SK-N-SH (cell line): ENCODE results near the gene ARID2. TPM values are rescaled to one million over a fixed set of nuclear protein-coding genes. Genes with fewer than 3 reads are reported as not detected.

Experiments used
- CTCF ChIA-PET: fragments of 300-600, 350-600 bp; formaldehyde crosslinking; extraction: SDS; loops from one replicate; lab custom pipeline; 2021; lab: Yijun Ruan, JAX
- POLR2A ChIA-PET: fragments of 350-600 bp; sonication (Branson Sonifier 250); formaldehyde crosslinking; extraction: SDS; loops from one replicate; lab custom pipeline; 2020; ENCODE audit warnings: antibody characterized with exemption, inconsistent platforms; lab: Yijun Ruan, JAX
- DNase-seq: peaks from one replicate; pipeline ENCODE4 v3.0.0; 2012
- H2AFZ ChIP-seq: fragments of 200-600 bp; sonication (generic); 2 replicates; pipeline ENCODE4 v1.8.1; 2016; ENCODE audit warnings: antibody characterized with exemption, mild to moderate bottlenecking, low read depth
- H3F3A ChIP-seq: fragments of 200-600 bp; sonication (generic); replicated peaks from 2 replicates; pipeline ENCODE3; 2016; ENCODE audit warnings: antibody characterized with exemption, mild to moderate bottlenecking; ENCODE audit not compliant: insufficient read depth
- H3K27ac ChIP-seq, 2 experiments: fragments of 200-500 bp in 1 of 2; fragments of 200-600 bp in 1 of 2; sonication (Bioruptor generic) in 1 of 2; sonication (generic), shearing (Covaris generic) in 1 of 2; 2 replicates each; pipeline versions ENCODE4 v1.5.1 to v1.6.1; 2014 to 2016; ENCODE audit warnings: low read depth in 2 of 2, inconsistent platforms in 1 of 2, low read length in 1 of 2, mild to moderate bottlenecking in 1 of 2, mixed read lengths in 1 of 2
- H3K27me3 ChIP-seq: fragments of 200-600 bp; sonication (generic), shearing (Covaris generic); 2 replicates; pipeline ENCODE4 v1.6.1; 2016; ENCODE audit warnings: mixed run types; ENCODE audit not compliant: insufficient read depth
- H3K36me3 ChIP-seq, 2 experiments: fragments of 200-500 bp in 1 of 2; fragments of 200-600 bp in 1 of 2; sonication (Bioruptor generic) in 1 of 2; sonication (generic) in 1 of 2; replicated peaks in 1 of 2; 2 replicates each; pipeline versions ENCODE3 to v1.5.1; 2014 to 2016; ENCODE audit warnings: low read length in 1 of 2, mild to moderate bottlenecking in 1 of 2; ENCODE audit not compliant: insufficient read depth in 2 of 2, control insufficient read depth in 1 of 2
- H3K4me1 ChIP-seq, 2 experiments: fragments of 200-500 bp in 1 of 2; fragments of 200-600 bp in 1 of 2; sonication (Bioruptor generic) in 1 of 2; sonication (generic), shearing (Covaris generic) in 1 of 2; 2 replicates each; pipeline versions ENCODE4 v1.5.1 to v1.6.1; 2014 to 2016; ENCODE audit warnings: low read depth in 1 of 2, low read length in 1 of 2, mixed run types in 1 of 2; ENCODE audit not compliant: insufficient read depth in 2 of 2, control insufficient read depth in 1 of 2
- H3K4me2 ChIP-seq: fragments of 200-600 bp; sonication (generic), shearing (Covaris generic); 2 replicates; pipeline ENCODE4 v1.6.1; 2017; ENCODE audit warnings: mixed run types
- H3K4me3 ChIP-seq, 2 experiments: fragments of 200-500 bp in 1 of 2; fragments of 200-600 bp in 1 of 2; sonication (Bioruptor generic) in 1 of 2; sonication (generic), shearing (Covaris generic) in 1 of 2; 2 replicates each; pipeline versions ENCODE4 v1.5.1 to v1.8.1; 2014 to 2016; ENCODE audit warnings: low read depth in 2 of 2, inconsistent platforms in 1 of 2, low read length in 1 of 2, mild to moderate bottlenecking in 1 of 2, mixed read lengths in 1 of 2, moderate library complexity in 1 of 2
- H3K79me2 ChIP-seq: fragments of 200-600 bp; sonication (generic); 2 replicates; pipeline ENCODE4 v1.8.1; 2017; ENCODE audit warnings: mild to moderate bottlenecking; ENCODE audit not compliant: insufficient read depth
- H3K9ac ChIP-seq: fragments of 200-600 bp; sonication (generic); 2 replicates; pipeline ENCODE4 v1.6.1; 2017; ENCODE audit warnings: mixed run types
- H3K9me2 ChIP-seq: fragments of 200-600 bp; sonication (generic); 2 replicates; pipeline ENCODE4 v1.6.1; 2017; ENCODE audit warnings: mixed run types
- H3K9me3 ChIP-seq: fragments of 200-600 bp; sonication (generic); 2 replicates; pipeline ENCODE4 v1.6.1; 2017; ENCODE audit warnings: mixed run types, mild to moderate bottlenecking, moderate library complexity
- H4K20me1 ChIP-seq: fragments of 200-600 bp; sonication (generic); 2 replicates; pipeline ENCODE4 v1.6.1; 2017; ENCODE audit warnings: mild to moderate bottlenecking, mixed run types; ENCODE audit not compliant: insufficient read depth
- ELF1 ChIP-seq: IDR thresholded peaks from 2 replicates; pipeline ENCODE4 v1.4.0; 2012
- EP300 ChIP-seq, 2 experiments: IDR thresholded peaks; 2 replicates each; pipeline versions ENCODE4 v1.4.0 to v1.6.1; 2012; ENCODE audit warnings: borderline replicate concordance in 1 of 2, low read depth in 1 of 2, low read length in 1 of 2
- GABPA ChIP-seq: IDR thresholded peaks from 2 replicates; pipeline ENCODE4 v1.4.0; 2012; ENCODE audit warnings: low read depth, mild to moderate bottlenecking
- GATA2 ChIP-seq: sonication (generic); formaldehyde crosslinking; IDR thresholded peaks from 2 replicates; pipeline ENCODE4 v1.5.0; 2020; ENCODE audit warnings: mild to moderate bottlenecking, missing genetic modification reagents
- IRF3 ChIP-seq: fragments of 150-350 bp; IDR thresholded peaks from 2 replicates; pipeline ENCODE4 v1.6.1; 2016; ENCODE audit warnings: mild to moderate bottlenecking, low read depth, low read length
- JUND ChIP-seq: IDR thresholded peaks from 2 replicates; pipeline ENCODE4 v1.4.0; 2012
- MXI1 ChIP-seq: IDR thresholded peaks from 2 replicates; pipeline ENCODE4 v1.6.1; 2012; ENCODE audit warnings: mild to moderate bottlenecking, low read depth, low read length, improper control_type of control experiment
- PBX3 ChIP-seq: IDR thresholded peaks from 2 replicates; pipeline ENCODE4; 2012
- POLR2AphosphoS5 ChIP-seq: IDR thresholded peaks from 2 replicates; pipeline ENCODE4 v1.6.1; 2012; ENCODE audit warnings: low read depth, low read length
- RAD21 ChIP-seq: IDR thresholded peaks from 2 replicates; pipeline ENCODE4 v1.6.1; 2012; ENCODE audit warnings: mild to moderate bottlenecking, low read length
- RFX5 ChIP-seq: IDR thresholded peaks from 2 replicates; pipeline ENCODE4 v1.6.1; 2012; ENCODE audit warnings: mild to moderate bottlenecking, improper control_type of control experiment, low read length
- SIN3A ChIP-seq: IDR thresholded peaks from 2 replicates; pipeline ENCODE4 v1.6.1; 2012; ENCODE audit warnings: low read depth, mild to moderate bottlenecking, low read length, moderate library complexity, borderline replicate concordance
- TCF12 ChIP-seq: IDR thresholded peaks from 2 replicates; pipeline ENCODE4 v1.4.0; 2012
- TEAD4 ChIP-seq: IDR thresholded peaks from 2 replicates; pipeline ENCODE4 v1.4.0; 2012; ENCODE audit warnings: mild to moderate bottlenecking, borderline replicate concordance; ENCODE audit not compliant: insufficient read depth
- USF1 ChIP-seq: IDR thresholded peaks from 2 replicates; pipeline ENCODE4 v1.4.0; 2012; ENCODE audit warnings: low read depth, borderline replicate concordance
- USF2 ChIP-seq: fragments of 150-350 bp; IDR thresholded peaks from 2 replicates; pipeline ENCODE4 v1.6.1; 2017; ENCODE audit warnings: antibody characterized with exemption, low read length, low read depth, borderline replicate concordance
- WGBS: methylation state at CpG from one replicate; pipeline ENCODE4 v1.1.6; 2017; ENCODE audit warnings: low lambda C conversion rate; 5-methylcytosine and 5-hydroxymethylcytosine counted together
- polyA plus RNA-seq, 3 experiments: library from polyadenylated mRNA; depleted of rRNA; stranded (reverse); fragments of >200 nt; gene quantifications; 2 replicates each; pipeline ENCODE4 v1.2.3, GENCODE V29; 2012

ARID2 gene
- polyA plus RNA-seq, 1 of the 3 experiments (the other 2 are of a cell fraction), result 5.9 TPM

- no peak overlapping the region for H3K9ac ChIP-seq
- CTCF ChIA-PET, result no interaction called here
- H3K27me3 ChIP-seq, result no peaks in the 10 kb centered on the region
- no peaks in the 10 kb centered on the region for H3K9me2 ChIP-seq
- peaks cover 33 to 56% of the 10 kb centered on the region in 2 experiments for H3K36me3 ChIP-seq
- H3K4me2 ChIP-seq, result no peak overlapping the region
- no peaks in the 10 kb centered on the region for H3K4me1 ChIP-seq
- POLR2A ChIA-PET, result no interaction called here
- no peak for DNase-seq
- peaks cover 4% of the 10 kb centered on the region for H3K79me2 ChIP-seq
- H3K9me3 ChIP-seq, result no peaks in the 10 kb centered on the region
- no peak overlapping the region for H3K4me3 ChIP-seq
- no peaks in the 10 kb centered on the region for H3F3A ChIP-seq
- H4K20me1 ChIP-seq, result no peaks in the 10 kb centered on the region
- H3K27ac ChIP-seq, result no peak overlapping the region
- TF ChIP-seq ELF1 (no peak), RFX5 (no peak), POLR2AphosphoS5 (no peak), GATA2 (CRISPR knock-in tag) (no peak), PBX3 (no peak), USF1 (no peak), GABPA (no peak), EP300 (IDR thresholded peaks at IDR 0.05; ENCODE audit: borderline replicate concordance in 1 of 2, low read depth in 1 of 2, low read length in 1 of 2) (no peak), IRF3 (no peak), TEAD4 (no peak), MXI1 (no peak), TCF12 (no peak), JUND (no peak)
- no peak overlapping the region for H2AFZ ChIP-seq
Measured at GRCh38 chr12:45833401-45833800, 103.9 kb downstream of the ARID2 start.

- Histone ChIP-seq H3K27ac (no peak overlapping the region), H3K4me2 (no peak overlapping the region), H4K20me1 (no peaks in the 10 kb centered on the region), H3K9me2 (no peaks in the 10 kb centered on the region)
- CTCF ChIA-PET, result no interaction called here
- no peak for DNase-seq
- 100% methylated on average over 1 of the region's 1 CpG for WGBS
- TF ChIP-seq RAD21 (no peak), SIN3A (no peak), USF2 (no peak), EP300 (IDR thresholded peaks at IDR 0.05; ENCODE audit: borderline replicate concordance in 1 of 2, low read depth in 1 of 2, low read length in 1 of 2) (no peak), GATA2 (CRISPR knock-in tag) (no peak), PBX3 (no peak)
- TF ChIP-seq, all 33 proteins: peak for 0
- peaks cover 40 to 57% of the 10 kb centered on the region in 2 experiments for H3K36me3 ChIP-seq
- H2AFZ ChIP-seq, result no peak overlapping the region
- POLR2A ChIA-PET, result no interaction called here
- H3K79me2 ChIP-seq, result peaks cover 4% of the 10 kb centered on the region
- H3K9me3 ChIP-seq, result no peaks in the 10 kb centered on the region
- no peaks in the 10 kb centered on the region for H3K4me1 ChIP-seq
- no peak overlapping the region for H3K9ac ChIP-seq
- no peaks in the 10 kb centered on the region for H3K27me3 ChIP-seq
- no peaks in the 10 kb centered on the region for H3F3A ChIP-seq
- no peak overlapping the region for H3K4me3 ChIP-seq
Measured at GRCh38 chr12:45834809-45835208, 105.3 kb downstream of the ARID2 start.
